Amniotic epithelial cell (primary cell): ENCODE measurements around the gene BCL2L2.

ENCODE experiments used
- DNase-seq: peaks from one replicate; pipeline ENCODE4 v3.0.0-alpha.2; 2010; ENCODE audit warnings: low read depth

BCL2L2 gene

DNA sequence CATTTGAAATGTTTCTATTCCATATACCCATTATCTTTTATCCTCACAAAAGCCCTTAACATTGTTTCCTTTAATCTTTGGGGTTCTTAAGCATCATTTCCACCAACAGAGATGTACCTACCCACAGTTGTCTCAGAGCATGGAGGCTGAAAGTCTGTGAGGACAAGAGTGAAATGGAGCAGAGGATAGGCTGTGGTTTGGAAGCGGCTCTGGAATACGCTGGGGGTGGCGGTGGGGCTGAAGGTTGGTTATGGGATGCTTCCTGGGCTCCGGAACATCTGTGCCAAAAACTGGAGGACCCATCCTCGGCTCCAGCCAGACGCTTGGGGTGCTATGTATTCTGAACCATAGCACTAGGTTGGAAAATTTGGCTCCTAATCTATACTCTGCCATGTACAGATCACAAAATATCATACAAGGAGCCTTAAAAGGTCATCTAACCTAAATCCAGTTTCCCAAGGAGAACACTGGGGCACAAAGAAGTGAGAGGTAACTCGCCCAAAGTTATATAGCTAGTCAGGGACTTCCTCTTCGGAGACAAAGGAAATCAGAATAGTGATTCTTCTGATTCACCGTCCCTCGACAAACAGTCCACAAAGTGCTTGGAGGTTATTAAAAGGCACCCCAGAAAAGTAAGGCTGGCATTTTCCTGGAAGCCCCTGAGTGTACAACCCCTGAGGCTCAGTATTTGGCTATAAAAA lies 6.5 kb upstream of the BCL2L2 start:
- no peak for DNase-seq

DNA sequence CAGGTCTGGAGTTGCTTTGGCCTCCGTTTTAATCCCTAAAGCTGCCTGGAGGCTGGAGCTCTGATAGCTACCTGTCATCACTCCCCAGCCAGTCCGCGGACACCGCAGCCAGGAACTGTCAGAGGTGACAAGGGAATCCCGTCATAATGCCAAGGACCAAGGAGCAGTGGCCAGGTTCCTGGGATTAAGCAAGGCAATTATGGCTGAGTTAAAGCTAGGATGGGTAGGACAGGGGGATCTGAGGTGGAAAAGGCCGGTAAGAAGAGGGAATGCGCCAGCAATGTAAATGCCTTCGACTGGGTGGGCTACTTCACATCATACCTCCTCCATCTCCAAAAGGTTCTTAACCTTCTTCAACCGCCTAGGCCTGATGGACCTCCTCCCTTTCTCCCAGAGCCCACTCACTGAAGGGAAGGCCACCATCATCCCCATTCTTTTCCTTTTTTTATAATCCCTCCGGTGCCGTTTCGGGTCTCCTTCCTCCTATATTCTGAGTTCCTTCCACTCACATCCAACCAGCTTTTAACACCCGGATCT lies 5.9 kb upstream of the BCL2L2 start:
- DNase-seq: no peak

- DNase-seq: peak; percentile 97
Observed at GRCh38 chr14:23301288-23301968, 5.2 kb upstream of the BCL2L2 start.

GRCh38 chr14:23301969-23302289 lies 4.7 kb upstream of the BCL2L2 start:
- DNase-seq: no peak

DNA sequence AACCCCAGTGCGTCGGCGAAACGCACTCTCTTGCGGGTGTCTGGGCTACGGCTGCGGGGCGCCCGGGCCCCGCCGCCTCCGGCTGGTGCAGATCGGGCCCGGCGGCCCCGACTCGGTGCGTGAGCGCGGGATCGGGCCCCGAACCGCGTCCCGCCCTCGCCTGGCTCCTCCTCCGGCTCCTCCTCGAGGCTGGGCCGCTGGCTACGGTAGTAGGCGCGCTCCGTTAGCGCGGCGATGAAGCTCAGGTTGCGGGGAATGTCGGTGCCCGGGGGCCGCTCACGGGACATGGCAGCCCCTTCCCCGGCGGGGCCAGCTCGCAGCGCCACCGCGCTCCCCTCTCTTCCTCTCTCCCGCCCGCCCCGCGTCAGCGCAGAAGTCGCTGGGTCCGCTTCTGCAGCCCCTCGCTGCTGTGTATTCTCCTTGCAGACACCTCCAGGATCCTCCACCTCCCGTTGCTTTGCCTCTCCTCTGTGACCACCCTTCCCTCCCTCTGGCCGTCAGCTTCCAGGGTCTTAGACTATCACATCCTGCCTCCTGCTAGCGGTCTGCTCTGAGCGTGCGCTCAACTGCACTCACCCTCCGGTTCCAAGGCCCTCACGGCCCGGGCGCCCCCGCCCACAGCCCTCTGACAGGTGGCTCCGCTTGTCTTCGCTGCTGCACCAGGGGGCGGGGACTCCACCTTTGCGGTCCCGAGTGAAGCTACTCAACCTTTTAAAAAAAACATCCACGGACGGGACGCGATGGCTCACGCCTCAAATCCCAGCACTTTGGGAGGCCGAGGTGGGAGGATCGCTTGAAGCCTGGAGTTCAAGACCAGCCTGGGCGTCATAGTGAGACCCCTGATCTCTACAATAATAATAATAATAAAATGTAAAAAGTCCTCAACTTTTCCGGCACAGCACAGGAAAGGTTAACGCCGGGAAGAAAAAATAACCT lies 4.1 kb upstream of the BCL2L2 start, which contains the start of gene PPP1R3E:
TSS of gene PPP1R3E (minus strand) at position 570 of the 936 bp plus-strand sequence. CDS start at position 287, 283 bp downstream.
- DNase-seq: peak; percentile 37

DNA sequence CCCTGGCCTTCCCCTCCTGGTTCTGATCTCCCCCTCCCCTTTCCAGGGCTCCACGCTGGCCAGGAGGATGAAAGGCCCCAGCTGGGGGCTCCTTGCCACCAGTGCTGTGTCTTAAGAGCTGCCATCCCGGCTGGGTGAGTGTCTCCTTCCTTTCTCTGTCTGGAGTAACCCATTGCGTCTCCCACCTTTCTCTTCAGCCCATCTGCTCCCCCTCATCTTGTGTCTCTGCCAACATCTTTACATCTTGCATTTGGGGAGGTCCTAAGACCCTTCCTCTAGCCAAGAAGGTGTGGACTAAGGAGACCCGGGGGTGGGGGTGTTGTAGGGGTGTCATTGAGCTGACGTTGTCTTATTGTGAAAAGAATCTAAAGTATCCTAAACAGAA lies 505 bp downstream of the BCL2L2 start:
- no peak for DNase-seq

GRCh38 chr14:23307687-23308644 lies 1.3 kb downstream of the BCL2L2 start:
- peak; percentile 38 for DNase-seq

- no peak for DNase-seq
Observed at GRCh38 chr14:23308721-23309445, 2.2 kb downstream of the BCL2L2 start.

GRCh38 chr14:23310546-23310945 lies 3.9 kb downstream of the BCL2L2 start:
- no peak for DNase-seq

GRCh38 chr14:23316300-23316699 lies 9.7 kb downstream of the BCL2L2 start:
- no peak for DNase-seq

DNA sequence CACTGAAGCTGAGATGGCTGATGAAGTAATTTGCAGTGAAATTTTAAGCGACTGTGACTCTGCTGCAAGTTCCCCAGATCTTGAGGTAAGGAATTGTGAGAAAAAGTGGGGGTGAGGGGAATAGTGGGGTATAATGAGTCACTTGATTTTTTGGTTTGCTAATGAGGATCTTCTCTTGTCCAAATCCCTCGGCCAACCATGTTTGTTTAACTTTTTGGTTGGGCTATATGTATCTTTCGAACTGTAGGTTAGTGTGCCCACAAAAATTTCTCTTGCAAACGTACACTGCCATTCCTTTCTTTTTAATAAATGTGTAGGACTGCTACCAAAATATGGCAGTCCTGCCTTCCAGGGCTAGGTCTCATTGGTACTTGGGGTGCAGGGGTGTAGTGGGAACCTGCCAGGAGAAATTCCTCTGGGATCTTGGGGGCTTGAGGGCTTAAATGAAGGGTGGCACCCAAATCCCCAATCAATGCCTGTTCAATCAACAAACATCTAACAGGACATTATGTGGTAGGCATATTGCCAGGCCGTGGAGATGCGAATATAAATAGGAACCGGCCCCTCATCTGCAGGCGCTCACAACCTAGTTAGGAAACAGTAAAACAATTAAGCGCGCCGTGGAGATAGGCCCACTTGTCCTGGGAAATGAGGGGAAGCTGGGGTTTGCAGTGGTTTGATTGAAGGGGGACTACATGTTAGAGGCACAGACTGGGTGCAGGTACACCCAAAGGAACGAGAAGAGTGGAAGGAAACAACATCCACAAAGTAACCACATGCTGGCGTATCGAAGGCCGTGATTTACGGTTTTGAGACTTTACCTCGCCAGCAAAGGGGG lies 13.3 kb downstream of the BCL2L2 start:
- DNase-seq: no peak

DNA sequence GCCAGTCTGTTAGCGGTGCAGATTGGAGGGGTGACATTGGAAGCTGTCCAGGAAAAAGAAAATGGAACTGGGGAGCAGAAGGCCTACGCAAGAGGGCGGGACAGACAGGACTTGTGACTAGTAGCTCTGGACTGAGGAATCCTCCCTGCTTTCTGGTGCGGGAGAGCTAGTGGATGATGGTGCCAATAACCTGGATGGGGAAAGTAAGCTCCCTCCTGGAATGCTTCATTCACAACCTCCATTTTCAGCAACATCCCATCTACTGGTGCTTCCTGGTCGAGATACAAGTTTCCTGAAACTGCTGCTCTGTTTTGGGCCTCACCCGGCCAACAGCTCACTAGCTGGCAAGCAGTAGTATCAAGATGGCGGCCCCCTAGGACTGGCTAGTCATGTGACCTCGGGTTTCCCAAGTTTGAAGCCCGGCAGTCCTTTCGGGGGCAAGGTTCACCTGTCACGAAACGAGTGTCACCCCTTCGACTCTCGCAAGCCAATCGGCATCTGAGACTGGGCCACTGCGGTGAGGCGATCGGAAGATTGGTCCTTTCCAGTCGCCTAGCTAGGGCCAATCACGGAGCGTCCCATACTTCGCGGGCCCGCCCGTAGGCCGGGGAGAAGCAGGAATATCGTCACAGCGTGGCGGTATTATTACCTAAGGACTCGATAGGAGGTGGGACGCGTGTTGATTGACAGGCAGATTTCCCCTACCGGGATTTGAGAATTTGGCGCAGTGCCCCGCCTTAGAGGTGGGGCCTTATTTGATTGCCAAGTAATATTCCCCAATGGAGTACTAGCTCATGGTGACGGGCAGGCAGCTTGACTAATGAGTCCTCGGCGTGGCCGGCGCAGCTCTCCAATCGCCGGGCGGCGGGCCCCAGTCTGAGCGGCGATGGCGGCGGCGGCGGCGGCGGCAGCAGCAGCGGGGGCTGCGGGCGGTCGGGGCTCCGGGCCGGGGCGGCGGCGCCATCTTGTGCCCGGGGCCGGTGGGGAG lies 14.2 kb downstream of the BCL2L2 start, which contains the start of gene PABPN1:
TSS of gene PABPN1 (plus strand) at position 874 of the 988 bp plus-strand sequence. CDS start at position 887, 13 bp downstream.
- DNase-seq: peak; percentile 100

DNA sequence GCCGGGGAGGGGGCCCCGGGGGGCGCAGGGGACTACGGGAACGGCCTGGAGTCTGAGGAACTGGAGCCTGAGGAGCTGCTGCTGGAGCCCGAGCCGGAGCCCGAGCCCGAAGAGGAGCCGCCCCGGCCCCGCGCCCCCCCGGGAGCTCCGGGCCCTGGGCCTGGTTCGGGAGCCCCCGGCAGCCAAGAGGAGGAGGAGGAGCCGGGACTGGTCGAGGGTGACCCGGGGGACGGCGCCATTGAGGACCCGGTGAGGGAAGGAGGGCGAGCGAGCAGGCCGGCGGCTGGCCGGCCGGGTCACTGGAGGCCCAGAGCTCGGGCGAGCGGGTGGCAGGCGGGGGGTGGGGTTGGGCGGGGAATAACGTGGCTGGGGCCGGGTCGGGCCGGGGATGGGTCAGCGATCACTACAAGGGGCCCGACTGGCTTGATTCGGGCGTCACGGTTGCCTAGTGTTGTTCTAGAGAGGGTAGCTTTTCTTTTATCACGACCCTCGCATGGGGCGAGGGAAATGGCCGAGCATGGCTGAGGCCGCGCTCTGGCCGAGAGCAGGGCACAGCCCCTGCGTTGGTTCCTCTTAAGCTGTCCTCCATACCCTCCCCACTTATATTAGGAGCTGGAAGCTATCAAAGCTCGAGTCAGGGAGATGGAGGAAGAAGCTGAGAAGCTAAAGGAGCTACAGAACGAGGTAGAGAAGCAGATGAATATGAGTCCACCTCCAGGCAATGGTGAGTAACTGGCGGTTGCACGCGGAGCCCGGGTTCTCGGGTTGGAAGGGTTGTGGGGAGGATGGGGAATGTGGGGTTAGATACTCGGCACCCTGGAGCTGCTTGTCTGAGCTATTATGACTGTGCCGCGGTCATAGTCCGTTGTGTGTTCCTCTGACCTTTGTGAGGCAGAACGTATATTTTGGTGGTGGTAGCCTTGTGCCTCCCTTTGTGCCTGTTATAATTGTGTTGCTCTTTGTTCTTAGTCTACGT lies 15.2 kb downstream of the BCL2L2 start:
- DNase-seq: peak; percentile 66

DNA sequence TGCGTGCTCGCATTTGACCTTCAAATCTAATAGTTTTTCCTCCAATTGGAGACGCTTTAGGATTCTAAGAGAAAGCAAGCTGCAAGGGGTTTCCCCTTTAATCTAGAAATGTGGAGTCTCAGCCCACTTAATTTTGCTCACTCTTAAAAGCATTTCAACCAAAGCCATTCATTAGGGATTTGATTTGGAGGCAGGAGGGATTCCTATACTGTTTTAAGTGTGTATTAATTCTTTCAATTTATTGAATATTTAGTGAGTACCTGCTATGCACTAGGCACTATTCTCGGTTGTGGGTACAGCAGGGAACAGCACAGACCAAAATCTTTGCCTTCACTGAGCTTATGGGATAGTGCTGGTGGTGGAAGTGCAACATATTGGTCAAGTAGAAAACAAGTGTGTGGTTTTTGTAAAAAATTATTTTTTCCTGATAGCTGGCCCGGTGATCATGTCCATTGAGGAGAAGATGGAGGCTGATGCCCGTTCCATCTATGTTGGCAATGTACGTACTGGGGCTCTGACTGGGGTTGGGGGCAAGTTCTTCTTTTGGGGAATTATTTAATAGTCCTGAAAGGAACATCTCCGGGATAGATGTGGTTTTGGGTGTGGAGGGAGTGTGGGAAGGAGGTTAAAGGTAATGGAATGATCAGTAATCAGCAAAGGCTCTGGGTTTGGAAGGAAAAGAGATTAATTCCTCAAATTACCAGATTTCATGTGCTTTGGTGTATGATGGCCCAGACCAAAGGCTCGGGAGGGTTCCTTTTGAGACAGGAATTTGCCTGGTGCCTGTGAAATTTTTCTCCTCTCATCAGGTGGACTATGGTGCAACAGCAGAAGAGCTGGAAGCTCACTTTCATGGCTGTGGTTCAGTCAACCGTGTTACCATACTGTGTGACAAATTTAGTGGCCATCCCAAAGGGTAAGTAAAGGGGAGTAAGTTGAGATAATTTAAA lies 16.2 kb downstream of the BCL2L2 start:
- no peak for DNase-seq

DNA sequence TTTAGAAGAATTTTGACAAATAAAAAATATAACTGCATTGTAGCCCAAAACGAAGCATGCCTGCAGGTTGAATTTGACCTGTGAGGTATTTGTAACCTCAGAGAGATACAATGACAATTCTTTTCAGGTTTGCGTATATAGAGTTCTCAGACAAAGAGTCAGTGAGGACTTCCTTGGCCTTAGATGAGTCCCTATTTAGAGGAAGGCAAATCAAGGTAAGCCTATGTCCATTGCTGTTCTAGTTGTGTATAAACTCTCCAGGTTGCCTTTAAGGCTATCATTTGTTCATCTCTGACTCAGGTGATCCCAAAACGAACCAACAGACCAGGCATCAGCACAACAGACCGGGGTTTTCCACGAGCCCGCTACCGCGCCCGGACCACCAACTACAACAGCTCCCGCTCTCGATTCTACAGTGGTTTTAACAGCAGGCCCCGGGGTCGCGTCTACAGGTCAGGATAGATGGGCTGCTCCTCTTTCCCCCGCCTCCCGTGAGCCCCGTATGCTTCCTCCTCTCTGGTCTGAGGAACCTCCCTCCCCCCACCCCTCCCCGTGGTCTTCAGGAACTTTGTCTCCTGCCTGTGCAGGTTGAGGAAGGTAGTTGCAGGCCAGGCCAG lies 17.3 kb downstream of the BCL2L2 start:
- no peak for DNase-seq
